ENCODE results near the gene SCIN.
"Not testable (repeated sequence)": the region's sequence is repeated elsewhere in the genome, so short reads cannot be mapped to it uniquely, and the experiment has no call there.

The SCIN gene

DNA sequence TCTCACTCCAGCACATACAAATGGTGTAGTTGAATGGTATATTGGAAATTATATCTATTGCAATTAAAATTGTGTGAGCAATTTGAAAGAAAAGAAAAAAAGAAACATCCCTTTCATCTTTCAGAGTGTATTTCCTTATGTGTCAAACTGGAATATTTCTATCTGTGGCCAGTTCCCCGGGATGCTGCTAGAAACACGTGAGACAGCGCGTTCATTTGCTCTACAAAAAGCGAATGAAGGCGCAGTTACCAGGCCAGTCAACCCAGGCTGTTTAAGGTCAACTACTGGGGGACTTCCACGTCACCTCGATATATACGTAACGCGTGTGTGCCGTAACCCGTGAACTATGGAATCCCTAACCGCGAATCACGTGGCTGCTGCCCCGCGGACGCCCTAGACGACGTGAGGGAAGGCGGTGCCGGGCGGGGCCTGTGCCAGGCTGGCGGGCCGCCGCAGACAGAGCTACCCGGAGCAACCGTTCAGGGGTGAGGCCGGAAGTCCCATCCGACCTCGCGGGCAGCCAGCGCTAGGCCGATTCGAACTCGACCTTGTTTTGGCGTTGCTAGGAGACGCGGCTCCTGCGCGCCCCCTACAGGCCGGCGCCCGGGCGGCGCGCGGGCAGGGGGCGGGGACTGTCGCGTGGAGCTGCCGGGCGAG is 115.8 kb downstream of the SCIN start:
- in situ Hi-C loops (cut with MboI; ENCODE audit: low sequenced_read_pairs): loop anchor here (10.0 kb wide), 1 partner anchor 578 kb away; no protein-coding TSS in a partner anchor

DNA sequence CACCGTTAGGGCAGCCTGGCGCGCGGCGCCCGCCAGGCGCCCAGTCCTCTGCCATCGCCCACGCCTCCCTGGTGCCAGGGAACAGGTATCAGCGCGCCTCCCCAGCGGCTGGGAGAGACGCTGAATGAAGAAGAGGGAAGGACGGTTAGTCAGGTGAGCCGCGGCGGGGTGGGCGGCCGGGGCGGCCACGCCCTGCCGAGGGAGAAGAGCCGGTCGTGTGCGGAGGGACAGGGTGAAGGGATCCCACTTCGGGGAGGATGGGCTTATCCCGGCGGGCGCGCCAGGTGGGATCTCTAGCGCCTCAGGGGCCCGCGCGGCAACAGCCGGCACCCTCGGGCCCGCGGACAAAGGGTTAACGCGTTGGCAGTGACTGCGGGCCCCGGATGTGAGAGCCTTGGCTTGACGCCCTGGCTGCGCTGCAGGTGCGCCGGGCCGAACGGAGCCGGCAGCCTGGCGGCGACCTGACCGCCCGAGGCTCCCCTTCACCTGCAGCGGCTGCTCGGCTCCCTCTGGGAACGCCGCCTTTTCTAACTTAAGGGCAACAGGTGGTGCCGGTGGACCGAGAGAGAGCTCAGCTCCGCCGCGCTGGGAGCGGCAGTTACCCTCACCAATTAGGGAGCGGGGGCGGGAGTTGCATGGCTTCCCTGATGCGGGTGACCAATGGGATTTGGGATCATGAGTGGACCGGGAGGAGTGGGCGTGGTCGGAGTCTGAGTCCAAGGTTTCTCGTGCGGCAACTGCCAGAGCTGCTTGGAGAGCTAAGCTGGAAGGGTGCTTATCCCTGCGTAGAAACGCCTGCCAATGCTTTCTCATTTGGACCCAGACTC is 116.6 kb downstream of the SCIN start, which contains the start of gene ARL4A:
Gene ARL4A (plus strand): TSS at position 743 of the 827 bp plus-strand sequence. CDS start 622 bp downstream, outside the sequence.
- in situ Hi-C loops (cut with MboI; ENCODE audit: low sequenced_read_pairs): loop anchor here (10.0 kb wide), 1 partner anchor 578 kb away; no protein-coding TSS in a partner anchor

DNA sequence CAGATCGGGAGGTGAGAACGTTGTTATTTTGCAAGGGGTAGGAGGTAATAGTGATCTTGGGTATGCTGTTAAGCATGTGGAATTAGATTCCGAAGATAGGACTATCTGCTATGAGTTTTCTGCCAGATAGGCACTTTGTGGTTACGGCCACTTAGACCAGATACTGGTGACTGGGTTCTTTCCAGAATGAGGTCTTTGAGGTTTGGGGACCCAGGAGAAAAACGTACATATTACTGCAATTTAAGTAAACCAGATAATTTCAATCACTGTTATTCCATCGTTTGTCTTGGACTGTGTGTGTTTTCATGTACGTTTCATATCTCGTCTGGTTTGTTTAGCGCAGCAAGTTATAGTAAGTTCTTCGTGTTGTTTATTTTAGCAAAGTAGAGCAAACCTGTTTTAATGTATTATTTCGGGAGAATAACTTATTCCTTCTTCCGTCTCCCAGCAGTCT is 117.2 kb downstream of the SCIN start:
- in situ Hi-C loops (cut with MboI; ENCODE audit: low sequenced_read_pairs): loop anchor here (10.0 kb wide), 1 partner anchor 577 kb away; no protein-coding TSS in a partner anchor

DNA sequence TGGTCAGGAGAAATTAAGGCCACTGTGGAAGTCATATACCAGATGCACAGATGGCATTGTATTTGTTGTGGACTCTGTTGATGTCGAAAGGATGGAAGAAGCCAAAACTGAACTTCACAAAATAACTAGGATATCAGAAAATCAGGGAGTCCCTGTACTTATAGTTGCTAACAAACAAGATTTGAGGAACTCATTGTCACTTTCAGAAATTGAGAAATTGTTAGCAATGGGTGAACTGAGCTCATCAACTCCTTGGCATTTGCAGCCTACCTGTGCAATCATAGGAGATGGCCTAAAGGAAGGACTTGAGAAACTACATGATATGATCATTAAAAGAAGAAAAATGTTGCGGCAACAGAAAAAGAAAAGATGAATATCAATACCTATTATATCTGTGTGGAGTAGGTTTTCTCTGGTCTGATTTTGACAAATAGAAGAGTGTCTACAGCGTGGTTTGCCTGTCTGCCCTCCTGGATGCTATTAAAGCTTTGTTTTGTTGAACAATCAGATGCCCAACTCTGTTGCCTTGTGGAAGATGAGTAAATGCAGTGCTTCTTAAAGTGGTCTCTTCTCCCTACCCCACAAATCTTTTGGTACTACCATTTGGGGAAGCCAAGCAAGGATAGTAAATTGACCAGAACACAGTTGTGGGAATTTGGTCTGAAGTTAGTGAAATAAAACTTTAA is 118.1 kb downstream of the SCIN start:
- in situ Hi-C loops (cut with MboI; ENCODE audit: low sequenced_read_pairs): loop anchor here (10.0 kb wide), 1 partner anchor 576 kb away; no protein-coding TSS in a partner anchor

DNA sequence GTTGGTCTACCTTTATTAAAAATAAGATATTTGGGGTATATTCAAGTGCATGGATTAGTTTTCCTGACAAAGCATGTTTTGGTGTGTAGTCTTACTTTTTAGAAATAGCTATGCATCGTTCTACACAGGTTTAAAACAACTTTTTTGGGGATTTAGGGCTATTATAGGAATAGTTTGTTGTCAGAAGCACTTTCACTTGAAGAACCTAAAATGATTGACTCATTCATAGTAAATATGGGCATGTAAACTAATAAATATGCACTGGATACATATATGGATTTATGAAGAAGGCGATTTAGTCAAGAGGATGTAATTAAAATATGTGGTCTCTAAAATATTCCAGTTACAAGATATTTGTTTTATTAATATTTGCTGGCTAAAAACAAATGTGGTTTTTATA is 118.9 kb downstream of the SCIN start:
- in situ Hi-C loops (cut with MboI; ENCODE audit: low sequenced_read_pairs): loop anchor here (10.0 kb wide), 1 partner anchor 575 kb away; no protein-coding TSS in a partner anchor

DNA sequence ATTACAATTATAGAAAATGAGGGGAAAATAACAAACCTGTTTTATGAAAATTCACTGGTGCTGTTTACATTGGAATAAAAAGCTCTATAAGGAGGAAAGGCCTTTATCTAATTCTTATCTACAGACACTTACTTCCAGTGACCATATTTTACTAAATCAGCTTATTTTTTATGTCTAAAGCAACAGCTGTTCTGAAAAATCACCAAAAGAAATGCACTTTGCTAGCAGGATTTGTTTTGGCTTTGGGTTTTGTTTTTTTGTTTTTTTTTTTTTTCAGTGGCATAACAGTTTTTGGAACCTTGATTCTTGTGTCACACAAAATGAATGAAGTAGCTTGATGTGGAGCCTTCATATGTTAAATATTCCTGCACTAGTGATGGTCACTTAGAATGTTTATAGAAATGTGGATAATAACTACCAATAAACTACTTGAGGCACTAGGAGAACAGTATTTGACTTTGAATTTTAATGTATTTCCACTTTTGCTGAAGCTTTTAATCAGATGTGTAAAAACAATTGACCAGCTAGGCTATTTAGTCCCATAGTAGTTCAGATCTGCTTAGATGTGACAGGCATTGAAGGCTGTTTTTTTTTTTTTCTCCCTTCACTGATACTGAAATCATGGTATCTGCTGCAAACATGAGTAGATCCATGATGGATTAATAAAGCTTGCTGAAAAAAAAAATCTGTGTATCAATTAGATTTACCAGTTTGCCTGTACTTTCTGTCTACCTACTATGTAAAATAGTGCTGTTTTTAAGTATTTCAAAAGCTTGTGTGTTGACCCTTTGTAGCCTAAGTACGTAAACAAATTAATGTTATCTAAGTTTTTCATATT is 119.7 kb downstream of the SCIN start:
- in situ Hi-C loops (cut with MboI; ENCODE audit: low sequenced_read_pairs): no loop called here

DNA sequence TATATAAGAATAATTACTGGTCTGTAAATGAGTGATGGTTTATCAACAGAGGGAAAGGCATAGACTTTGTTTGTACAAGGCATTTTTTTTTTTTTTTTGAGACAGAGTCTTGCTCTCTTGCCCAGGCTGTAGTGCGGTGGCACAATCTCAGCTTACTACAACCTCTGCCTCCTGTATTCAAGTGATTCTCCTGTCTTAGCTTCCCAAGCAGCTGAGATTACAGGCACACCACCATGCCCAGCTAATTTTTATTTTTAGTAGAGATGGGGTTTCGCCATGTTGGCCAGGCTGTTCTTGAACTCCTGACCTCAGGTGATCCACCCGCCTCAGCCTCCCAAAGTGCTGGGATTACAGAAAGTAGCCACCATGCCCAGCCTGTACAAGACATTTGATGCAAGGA is 120.9 kb downstream of the SCIN start:
- in situ Hi-C loops (cut with MboI; ENCODE audit: low sequenced_read_pairs): not testable (repeated sequence)

DNA sequence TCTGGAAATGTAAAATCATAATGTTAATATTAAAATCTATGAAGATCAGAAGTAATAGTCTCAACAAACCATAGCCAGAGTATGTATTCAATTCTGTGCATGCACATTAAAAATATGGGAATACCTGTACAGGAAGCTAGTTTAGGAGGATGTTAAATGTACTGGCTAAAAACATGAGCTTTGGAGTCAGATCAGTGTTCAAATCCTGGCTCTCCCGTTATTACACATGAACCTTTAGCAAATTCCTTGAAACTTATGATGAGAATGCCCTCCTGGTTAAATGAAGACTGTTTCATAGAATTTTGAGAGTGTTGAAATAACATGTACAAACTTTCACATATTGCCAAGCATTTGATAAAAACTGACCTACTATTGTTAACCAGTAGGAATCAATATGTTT is 121.5 kb downstream of the SCIN start:
- in situ Hi-C loops (cut with MboI; ENCODE audit: low sequenced_read_pairs): no loop called here

DNA sequence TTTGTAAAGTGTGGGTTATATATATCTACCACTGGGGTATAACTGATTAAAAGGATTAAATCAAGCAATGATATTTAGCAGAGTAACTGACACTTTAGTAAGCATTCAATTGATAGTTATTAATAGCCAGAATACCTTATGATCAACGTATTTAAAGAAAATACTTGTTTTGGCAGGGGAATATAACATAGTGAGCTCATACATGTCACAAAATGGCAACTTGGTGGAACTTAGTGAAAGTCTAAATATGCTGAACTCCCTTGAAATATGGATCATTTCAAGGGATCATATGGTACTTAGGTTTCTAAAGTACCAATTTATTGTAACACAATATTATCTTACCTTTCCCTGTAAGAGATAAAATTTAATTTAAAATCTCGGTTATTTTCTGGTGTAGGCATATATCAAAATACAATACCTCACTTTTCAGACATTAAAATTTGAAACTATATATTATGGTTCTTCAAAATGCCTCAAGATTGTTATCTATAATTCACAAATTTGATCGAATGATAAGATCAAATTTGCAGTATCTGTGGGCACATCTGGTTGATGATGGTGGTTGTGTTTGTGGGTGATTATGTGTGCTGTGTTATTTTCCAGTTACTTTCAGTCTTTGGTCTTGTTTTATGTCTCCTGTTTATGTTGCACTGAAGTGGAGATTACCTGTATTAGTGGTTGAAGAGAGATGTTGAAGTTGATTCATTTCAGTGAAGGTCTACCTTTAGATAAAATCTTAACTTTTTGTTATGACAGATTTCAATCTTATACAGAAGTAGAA is 122.1 kb downstream of the SCIN start:
- in situ Hi-C loops (cut with MboI; ENCODE audit: low sequenced_read_pairs): no loop called here

DNA sequence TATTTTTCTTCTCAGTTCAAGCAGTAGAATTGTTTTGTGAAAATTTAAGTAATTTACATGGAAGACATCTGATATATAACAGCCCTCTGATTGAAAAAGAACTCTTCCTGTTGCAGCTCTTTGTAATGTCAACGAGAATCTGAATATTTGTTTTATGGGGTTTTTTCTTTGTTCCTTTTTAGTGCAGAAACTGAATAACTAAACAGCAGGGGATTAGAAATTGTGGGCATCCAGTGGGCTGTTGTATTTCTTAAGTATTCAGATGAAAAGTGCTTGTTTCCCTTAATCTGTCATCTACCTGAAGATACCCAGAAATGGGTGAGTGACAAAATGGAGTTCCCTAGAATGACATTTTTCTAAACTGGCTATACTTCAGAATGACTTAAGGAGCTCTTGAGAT is 124.3 kb downstream of the SCIN start:
- in situ Hi-C loops (cut with MboI; ENCODE audit: low sequenced_read_pairs): no loop called here

DNA sequence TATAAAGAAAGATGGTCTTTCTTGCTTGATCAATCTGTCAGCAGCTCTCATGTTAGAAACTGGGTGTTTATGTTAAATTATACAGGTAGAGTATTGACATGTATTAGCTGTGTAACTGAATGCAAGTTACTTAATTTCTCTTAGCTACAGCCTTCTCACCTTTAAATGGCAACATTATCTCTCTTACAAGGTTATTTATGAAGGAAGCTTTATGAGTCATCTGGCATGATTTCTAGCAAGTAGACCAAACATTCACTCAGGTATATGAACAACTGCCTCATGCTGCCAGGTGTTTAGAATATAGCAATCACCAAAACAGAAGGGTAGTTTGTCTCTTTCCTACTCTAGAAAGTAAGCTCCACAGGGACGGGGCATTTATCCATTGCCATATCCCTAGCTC is 125.4 kb downstream of the SCIN start:
- in situ Hi-C loops (cut with MboI; ENCODE audit: low sequenced_read_pairs): no loop called here

DNA sequence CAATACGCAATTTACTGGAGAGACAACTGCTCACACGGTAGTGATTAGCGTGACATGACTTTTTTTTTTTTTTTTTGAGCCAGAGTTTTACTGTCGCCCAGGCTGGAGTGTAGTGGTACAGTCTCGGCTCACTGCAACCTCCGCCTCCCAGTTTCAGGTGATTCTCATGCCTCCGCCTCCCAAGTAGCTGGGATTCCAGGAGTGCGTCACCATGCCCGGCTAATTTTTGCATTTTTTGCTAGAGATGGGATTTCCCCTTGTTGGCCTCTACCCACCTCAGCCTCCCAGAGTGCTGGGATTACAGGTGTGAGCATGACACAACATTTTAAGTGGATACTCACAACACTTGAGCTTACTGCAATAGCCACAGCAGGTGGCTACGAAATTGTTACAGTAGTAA is 128.8 kb downstream of the SCIN start:
- in situ Hi-C loops (cut with MboI; ENCODE audit: low sequenced_read_pairs): no loop called here

DNA sequence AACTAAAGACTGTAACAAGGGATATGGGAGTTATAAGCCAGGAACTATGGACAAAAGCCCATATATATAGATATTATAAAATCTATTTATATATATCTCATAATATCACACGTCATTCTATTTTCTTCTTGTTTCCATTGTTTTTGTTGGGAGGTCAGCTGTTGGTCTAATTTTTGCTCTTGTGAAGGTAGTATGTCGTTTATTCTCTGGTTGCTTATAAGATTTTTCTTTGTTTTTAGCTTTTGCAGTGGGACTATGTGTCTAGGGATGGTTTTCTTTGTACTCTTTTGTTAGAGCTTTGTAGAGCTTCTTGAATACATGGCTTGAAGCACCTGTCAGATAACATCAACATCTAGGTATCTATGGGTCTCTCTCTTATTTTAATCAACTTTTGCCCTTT is 130.9 kb downstream of the SCIN start:
- in situ Hi-C loops (cut with MboI; ENCODE audit: low sequenced_read_pairs): no loop called here

DNA sequence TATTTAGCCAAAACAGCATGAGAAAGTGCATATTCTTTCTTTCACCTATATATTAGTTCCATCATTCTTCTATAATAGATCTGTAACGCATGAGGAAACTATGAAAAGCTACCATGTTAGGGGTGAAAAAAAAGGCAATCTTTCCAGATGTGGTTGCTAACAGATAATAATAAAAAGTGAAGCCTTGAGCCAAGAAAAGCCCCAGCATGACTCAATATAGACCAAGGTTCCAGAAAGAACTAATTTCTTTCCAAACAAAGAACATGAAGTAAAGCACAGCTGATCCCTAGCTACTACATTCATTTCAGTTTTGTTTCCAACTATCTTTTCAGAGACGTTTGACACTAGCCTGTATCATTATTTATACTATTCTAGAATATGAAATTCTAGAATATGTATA is 133.4 kb downstream of the SCIN start:
- in situ Hi-C loops (cut with MboI; ENCODE audit: low sequenced_read_pairs): no loop called here

DNA sequence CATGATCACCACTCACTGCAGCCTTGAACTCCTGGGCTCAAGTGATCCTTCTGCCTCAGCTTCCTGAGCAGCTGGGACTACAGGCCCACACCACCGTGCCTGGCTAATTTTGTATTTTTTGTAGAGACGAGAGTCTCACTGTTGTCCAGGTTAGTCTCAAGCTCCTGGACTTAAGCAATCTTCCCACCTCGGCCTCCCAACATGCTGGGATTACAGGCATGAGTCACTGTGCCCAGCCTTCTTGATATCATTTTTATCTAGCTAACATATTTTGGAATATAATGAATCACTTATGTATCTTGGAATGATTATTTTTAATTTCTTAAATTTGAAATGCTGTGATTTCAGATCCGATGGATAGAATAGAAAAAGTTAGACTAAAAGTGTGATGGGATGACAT is 135.4 kb downstream of the SCIN start:
- in situ Hi-C loops (cut with MboI; ENCODE audit: low sequenced_read_pairs): no loop called here

DNA sequence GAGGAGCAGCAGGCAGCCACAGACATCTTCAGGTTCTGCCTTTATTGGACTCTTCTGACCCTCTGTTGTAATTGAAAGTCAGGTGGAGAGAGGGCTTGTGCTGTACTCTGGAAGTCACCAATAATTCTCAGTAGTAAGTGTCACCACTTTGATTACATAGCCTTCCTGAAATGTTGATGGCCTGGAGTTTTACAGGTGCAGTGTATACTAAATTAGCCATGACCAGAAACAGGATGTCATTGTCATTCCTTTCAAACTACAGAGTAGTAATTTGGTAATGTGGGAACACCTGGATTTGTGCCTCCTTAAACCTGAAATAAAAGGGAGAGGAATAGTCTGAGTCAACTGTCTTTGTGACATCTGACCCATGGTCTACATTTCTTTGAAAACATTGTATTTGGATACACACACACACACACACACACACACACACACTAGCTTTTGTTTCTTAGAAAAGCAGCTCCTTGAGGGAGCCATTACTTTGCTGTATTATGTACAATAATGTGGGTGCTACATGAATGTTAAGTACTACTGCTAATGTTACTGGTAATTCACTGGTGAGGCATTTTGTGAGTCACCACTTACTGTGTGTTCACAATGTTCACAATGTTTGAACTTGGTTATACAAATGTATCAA is 136.5 kb downstream of the SCIN start:
- in situ Hi-C loops (cut with MboI; ENCODE audit: low sequenced_read_pairs): no loop called here

DNA sequence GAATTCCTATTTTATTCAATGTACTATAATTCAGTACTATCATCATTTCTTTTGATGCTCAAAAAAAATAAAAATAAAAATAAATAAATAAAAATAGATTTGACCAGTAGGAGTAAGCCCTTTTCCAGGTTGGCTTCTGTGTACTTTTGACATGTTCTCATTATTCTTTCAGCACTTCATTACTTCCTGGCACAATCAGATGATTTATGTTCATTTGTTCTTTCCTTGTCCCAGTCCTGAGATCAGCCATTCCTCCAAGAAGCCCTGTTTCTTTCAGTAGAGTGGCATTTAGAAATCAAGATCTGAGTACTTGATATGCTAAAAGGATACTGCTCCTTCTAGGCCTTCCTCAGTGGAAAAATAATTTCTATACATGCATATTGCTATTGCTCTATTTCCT is 137.8 kb downstream of the SCIN start:
- in situ Hi-C loops (cut with MboI; ENCODE audit: low sequenced_read_pairs): no loop called here
